B cell (primary cell): Measurements from ENCODE around the gene C14orf119. TPM values are rescaled to one million over a fixed set of nuclear protein-coding genes. Genes with fewer than 3 reads are reported as not detected.

Experiments used
- ATAC-seq: fragments of 200-7000 bp; cut with Tn5 transposase; one replicate; pipeline ENCODE4 v1.10.0; 2021; ENCODE audit warnings: low read depth, mild to moderate bottlenecking, moderate number of reproducible peaks, moderate library complexity
- CTCF ChIA-PET: fragments of 350-600 bp; sonication (Branson Sonifier 250); formaldehyde crosslinking; loops from one replicate; lab custom pipeline; 2021; ENCODE audit warnings: antibody characterized with exemption, inconsistent platforms; lab: Charles Lee
- POLR2A ChIA-PET: fragments of 350-600 bp; sonication (Branson Sonifier 250); formaldehyde crosslinking; loops from one replicate; lab custom pipeline; 2021; ENCODE audit warnings: antibody characterized with exemption; lab: Charles Lee
- DNase-seq: peaks from one replicate; pipeline ENCODE4 v3.0.0; 2013
- H2AFZ ChIP-seq: 2 replicates; pipeline ENCODE4 v1.6.1; 2012; ENCODE audit warnings: mild to moderate bottlenecking, low read depth, low read length; ENCODE audit not compliant: insufficient read depth, poor library complexity, severe bottlenecking
- H3K27ac ChIP-seq, 2 donors: 1 replicate in 1 of 2; 2 replicates in 1 of 2; pipeline ENCODE4 v1.5.1; 2012 to 2013; ENCODE audit warnings: low read length in 2 of 2, mild to moderate bottlenecking in 2 of 2, moderate library complexity in 1 of 2
- H3K27me3 ChIP-seq, 4 experiments: fragments of 200-600 bp in 1 of 4; sonication (generic) in 1 of 4; replicated peaks in 1 of 4; 1 replicate in 2 of 4; 2 replicates in 2 of 4; pipeline versions ENCODE4 v1.6.1 to v1.7.0; 2013 to 2016; ENCODE audit warnings: low read length in 3 of 4, mild to moderate bottlenecking in 2 of 4, mixed read lengths in 1 of 4, moderate library complexity in 1 of 4; ENCODE audit not compliant: insufficient read depth in 4 of 4, control insufficient read depth in 3 of 4; ENCODE audit errors: control extremely low read depth in 1 of 4
- H3K36me3 ChIP-seq, 2 experiments: replicated peaks in 1 of 2; 1 replicate in 1 of 2; 2 replicates in 1 of 2; pipeline versions ENCODE4 v1.6.1 to v1.7.1; 2013; ENCODE audit warnings: low read length in 1 of 2; ENCODE audit not compliant: insufficient read depth in 2 of 2, control insufficient read depth in 1 of 2; ENCODE audit errors: control extremely low read depth in 1 of 2, extremely low read depth in 1 of 2
- H3K4me1 ChIP-seq, 2 donors: fragments of 200-600 bp in 1 of 2; sonication (generic) in 1 of 2; 1 replicate in 1 of 2; 2 replicates in 1 of 2; pipeline versions ENCODE4 v1.5.1 to v1.6.1; 2013 to 2017; ENCODE audit warnings: low read length in 2 of 2; ENCODE audit not compliant: control insufficient read depth in 2 of 2, insufficient read depth in 2 of 2
- H3K4me2 ChIP-seq: replicated peaks from 2 replicates; pipeline ENCODE3; 2012; ENCODE audit warnings: mild to moderate bottlenecking, low read depth, low read length; ENCODE audit not compliant: poor library complexity, severe bottlenecking
- H3K4me3 ChIP-seq, 5 experiments: fragments of 200-600 bp in 1 of 5; sonication (generic) in 1 of 5; 1 replicate in 3 of 5; 2 replicates in 2 of 5; pipeline versions ENCODE4 v1.5.1 to v1.7.0; 2011 to 2016; ENCODE audit warnings: low read length in 4 of 5, mild to moderate bottlenecking in 4 of 5, low read depth in 2 of 5, control low read depth in 1 of 5, moderate library complexity in 1 of 5; ENCODE audit not compliant: insufficient read depth in 1 of 5; ENCODE audit errors: control extremely low read depth in 1 of 5, extremely low read depth in 1 of 5
- H3K79me2 ChIP-seq: fragments of 200-600 bp; sonication (generic); one replicate; pipeline ENCODE4 v1.6.0; 2016; ENCODE audit warnings: low read length; ENCODE audit not compliant: control insufficient read depth, insufficient read depth
- H3K9ac ChIP-seq: fragments of 200-600 bp; sonication (generic); 2 replicates; pipeline ENCODE4 v1.6.1; 2017; ENCODE audit warnings: mild to moderate bottlenecking, low read length, moderate library complexity
- H3K9me3 ChIP-seq, 3 donors: one replicate each; pipeline versions ENCODE4 v1.6.1 to v1.7.1; 2013; ENCODE audit warnings: low read length in 2 of 3; ENCODE audit not compliant: control insufficient read depth in 2 of 3, insufficient read depth in 1 of 3; ENCODE audit errors: control extremely low read depth in 1 of 3
- H4K20me1 ChIP-seq: 2 replicates; pipeline ENCODE4 v1.6.0; 2012; ENCODE audit warnings: mild to moderate bottlenecking, low read length; ENCODE audit not compliant: insufficient read depth, control insufficient read depth, poor library complexity, severe bottlenecking
- H3K27ac Mint-ChIP-seq: one replicate; pipeline ENCODE4 v1.8.0; 2021; ENCODE audit warnings: mixed read lengths
- H3K27me3 Mint-ChIP-seq: one replicate; pipeline ENCODE4 v1.8.0; 2021; ENCODE audit warnings: mixed read lengths
- H3K4me1 Mint-ChIP-seq: one replicate; pipeline ENCODE4 v1.8.0; 2021; ENCODE audit warnings: mixed read lengths
- H3K4me3 Mint-ChIP-seq: one replicate; pipeline ENCODE4 v1.8.0; 2021; ENCODE audit warnings: mixed read lengths
- H3K9me3 Mint-ChIP-seq: one replicate; pipeline ENCODE4 v1.8.0; 2022; ENCODE audit warnings: mixed read lengths; ENCODE audit not compliant: insufficient read depth
- CTCF ChIP-seq: fragments of 200-600 bp; IDR thresholded peaks from one replicate; pipeline ENCODE4 v1.8.0; 2022; ENCODE audit warnings: antibody characterized with exemption, mild to moderate bottlenecking
- EZH2 ChIP-seq: IDR thresholded peaks from 2 replicates; pipeline ENCODE4 v1.6.1; 2012; ENCODE audit warnings: borderline replicate concordance, low read depth, mild to moderate bottlenecking, moderate library complexity, low read length; ENCODE audit not compliant: insufficient read depth, poor library complexity, severe bottlenecking
- WGBS: methylation state at CpG from one replicate; pipeline ENCODE4 v1.1.5; 2013; ENCODE audit warnings: missing lambda C conversion rate; ENCODE audit not compliant: insufficient coverage; 5-methylcytosine and 5-hydroxymethylcytosine counted together
- intact Hi-C: fragments of 100-400 bp; cut with micrococcal nuclease; formaldehyde crosslinking; loops from one replicate; pipeline ENCODE4 v1.10.0; 2022
- polyA plus RNA-seq: library from polyadenylated mRNA; depleted of rRNA; stranded (reverse); fragments of >200 nt; gene quantifications from 2 replicates; pipeline ENCODE4 v1.2.3, GENCODE V29; 2012
- total RNA-seq, 2 donors: library from RNA; stranded (reverse); fragments of 120-200 nt in 1 of 2; gene quantifications; 1 replicate in 1 of 2; 2 replicates in 1 of 2; pipeline versions ENCODE4 v1.2.3 to v1.2.4, GENCODE V29; 2013 to 2022

C14orf119 gene
- total and polyA plus RNA-seq, 2 donors (not counting 1 experiment from before 2014, with no cell fraction given), result 12.2 to 30.6 TPM

- ATAC-seq (no peak), DNase-seq (no peak)
- WGBS, result 87% methylated on average over 3 of the region's 5 CpGs
- TF ChIP-seq CTCF (no peak), EZH2 (no peak)
- no peak overlapping the region for H3K4me2 ChIP-seq
- CTCF ChIA-PET, result no interaction called here
- Mint-ChIP-seq H3K27ac (no peak overlapping the region), H3K4me1 (peaks cover 21% of the 10 kb centered on the region), H3K27me3 (peaks cover 19% of the 10 kb centered on the region), H3K9me3 (no peaks in the 10 kb centered on the region), H3K4me3 (no peak overlapping the region)
- no peak overlapping the region for H3K9ac ChIP-seq
- H3K27me3 ChIP-seq, result peaks cover 0 to 24% (median 10%) of the 10 kb centered on the region in 4 experiments
- peaks cover 21 to 23% of the 10 kb centered on the region in 2 donors for H3K4me1 ChIP-seq
- no peak overlapping the region for H3K27ac ChIP-seq
- H3K9me3 ChIP-seq, result peaks cover 0 to 3% (median 0%) of the 10 kb centered on the region in 3 donors
- intact Hi-C loops, result no loop called here
- no peaks in the 10 kb centered on the region for H4K20me1 ChIP-seq
- no peaks in the 10 kb centered on the region for H3K36me3 ChIP-seq
- H3K79me2 ChIP-seq, result no peaks in the 10 kb centered on the region
- H3K4me3 ChIP-seq, result no peak overlapping the region
- no peak overlapping the region for H2AFZ ChIP-seq
- POLR2A ChIA-PET, result no interaction called here
Observed at GRCh38 chr14:23115918-23116317, 20.6 kb downstream of the C14orf119 start.

GRCh38 chr14:23117371-23118020 lies 22.2 kb downstream of the C14orf119 start:
- Histone ChIP-seq H3K79me2 (no peaks in the 10 kb centered on the region), H4K20me1 (no peaks in the 10 kb centered on the region), H2AFZ (no peak overlapping the region), H3K9me3 (peaks cover 0 to 3% (median 0%) of the 10 kb centered on the region in 3 donors), H3K4me3 (no peak overlapping the region), H3K27me3 (peaks cover 0 to 18% (median 2%) of the 10 kb centered on the region in 4 experiments), H3K27ac (no peak overlapping the region), H3K4me2 (no peak overlapping the region), H3K4me1 (peaks cover 32 to 35% of the 10 kb centered on the region in 2 donors), H3K36me3 (no peaks in the 10 kb centered on the region), H3K9ac (no peak overlapping the region)
- intact Hi-C loops, result no loop called here
- ATAC-seq, result no peak
- POLR2A ChIA-PET, result no interaction called here
- WGBS, result 98% methylated on average over 32 of the region's 32 CpGs
- no peak overlapping the region for H3K4me3 Mint-ChIP-seq
- TF ChIP-seq EZH2, result no peak
- TF ChIP-seq CTCF, result no peak
- CTCF ChIA-PET, result no interaction called here
- peaks cover 19% of the 10 kb centered on the region for H3K27me3 Mint-ChIP-seq
- H3K4me1 Mint-ChIP-seq, result peaks cover 34% of the 10 kb centered on the region
- no peak for DNase-seq
- no peaks in the 10 kb centered on the region for H3K9me3 Mint-ChIP-seq
- no peak overlapping the region for H3K27ac Mint-ChIP-seq
